ENCODE data around the gene SP6.

SP6 gene

GRCh38 chr17:47808036-47808829 is 42.7 kb downstream of the SP6 start:
- H3K27ac ChIP-seq: no peak overlapping the region
- TF ChIP-seq CTCF (IDR thresholded peaks at IDR 0.05) (no peak), ZFX (IDR thresholded peaks at IDR 0.05; ENCODE audit: borderline replicate concordance) (no peak)

- TF ChIP-seq CTCF (IDR thresholded peaks at IDR 0.05): no peak
- no peak for TF ChIP-seq ZFX (IDR thresholded peaks at IDR 0.05; ENCODE audit: borderline replicate concordance)
- no peak overlapping the region for H3K27ac ChIP-seq
Observed at GRCh38 chr17:47807421-47807820, 43.5 kb downstream of the SP6 start.

GRCh38 chr17:47806913-47807255 is 44.1 kb downstream of the SP6 start:
- no peak overlapping the region for H3K27ac ChIP-seq
- no peak for TF ChIP-seq CTCF (IDR thresholded peaks at IDR 0.05)
- TF ChIP-seq ZFX (IDR thresholded peaks at IDR 0.05; ENCODE audit: borderline replicate concordance): no peak

- H3K27ac ChIP-seq: no peak overlapping the region
- no peak for TF ChIP-seq ZFX (IDR thresholded peaks at IDR 0.05; ENCODE audit: borderline replicate concordance)
Observed at GRCh38 chr17:47806026-47806912, 44.7 kb downstream of the SP6 start.

GRCh38 chr17:47804461-47804860 is 46.5 kb downstream of the SP6 start:
- H3K27ac ChIP-seq: no peak overlapping the region
- TF ChIP-seq CTCF (IDR thresholded peaks at IDR 0.05) (no peak), ZFX (IDR thresholded peaks at IDR 0.05; ENCODE audit: borderline replicate concordance) (no peak)

- TF ChIP-seq CTCF (IDR thresholded peaks at IDR 0.05): no peak
- no peak for TF ChIP-seq ZFX (IDR thresholded peaks at IDR 0.05; ENCODE audit: borderline replicate concordance)
- H3K27ac ChIP-seq: no peak overlapping the region
Observed at GRCh38 chr17:47803751-47804150, 47.2 kb downstream of the SP6 start.

GRCh38 chr17:47803201-47803600 is 47.8 kb downstream of the SP6 start:
- TF ChIP-seq CTCF (IDR thresholded peaks at IDR 0.05) (no peak), ZFX (IDR thresholded peaks at IDR 0.05; ENCODE audit: borderline replicate concordance) (no peak)
- H3K27ac ChIP-seq: no peak overlapping the region
